H9 (cell line): ENCODE measurements around the gene TRUB2. TPM values are rescaled to one million over a fixed set of nuclear protein-coding genes. Genes with fewer than 3 reads are reported as not detected.
A peak's percentile ranks its signal among the peaks of the same experiment; 100 is the strongest.

Source experiments
- DNase-seq: peaks from one replicate; pipeline ENCODE4 v3.0.0-alpha.2; 2017
- H2AFZ ChIP-seq: one replicate; pipeline ENCODE4 v1.6.1; 2013; ENCODE audit warnings: mild to moderate bottlenecking, low read length, control low read depth, moderate library complexity
- H2AK5ac ChIP-seq: 2 replicates; pipeline ENCODE4 v1.6.1; 2013; ENCODE audit warnings: low read length, control low read depth, mixed read lengths; ENCODE audit not compliant: insufficient read length
- H2BK120ac ChIP-seq: one replicate; pipeline ENCODE4 v1.6.1; 2013; ENCODE audit warnings: low read depth, mild to moderate bottlenecking, low read length, control low read depth, inconsistent platforms; ENCODE audit not compliant: poor library complexity, severe bottlenecking
- H2BK12ac ChIP-seq: 2 replicates; pipeline ENCODE4 v1.6.1; 2013; ENCODE audit warnings: low read length, control low read depth, mixed read lengths, low read depth; ENCODE audit not compliant: insufficient read length
- H2BK15ac ChIP-seq: 2 replicates; pipeline ENCODE4 v1.6.1; 2013; ENCODE audit warnings: low read depth, low read length, control low read depth
- H2BK20ac ChIP-seq: one replicate; pipeline ENCODE4 v1.6.1; 2013; ENCODE audit warnings: low read depth, mild to moderate bottlenecking, low read length, control low read depth, inconsistent platforms; ENCODE audit not compliant: poor library complexity, severe bottlenecking
- H2BK5ac ChIP-seq: 2 replicates; pipeline ENCODE4 v1.6.1; 2013; ENCODE audit warnings: low read length, control low read depth, mixed read lengths; ENCODE audit not compliant: insufficient read length
- H3K14ac ChIP-seq: 2 replicates; pipeline ENCODE4 v1.6.1; 2013; ENCODE audit warnings: low read length, control low read depth; ENCODE audit not compliant: insufficient read depth
- H3K18ac ChIP-seq: 2 replicates; pipeline ENCODE4 v1.6.1; 2013; ENCODE audit warnings: low read depth, mild to moderate bottlenecking, mixed read lengths, low read length, control low read depth; ENCODE audit not compliant: insufficient read length
- H3K23ac ChIP-seq: 2 replicates; pipeline ENCODE4 v1.6.1; 2013; ENCODE audit warnings: low read length, control low read depth, mixed read lengths, low read depth; ENCODE audit not compliant: insufficient read length
- H3K23me2 ChIP-seq: 2 replicates; pipeline ENCODE4 v1.6.1; 2013; ENCODE audit warnings: low read depth, mild to moderate bottlenecking, mixed read lengths, low read length, control low read depth; ENCODE audit not compliant: insufficient read length, poor library complexity, severe bottlenecking
- H3K27ac ChIP-seq: 2 replicates; pipeline ENCODE4 v1.5.1; 2013; ENCODE audit warnings: low read length, control low read depth, mixed read lengths, low read depth; ENCODE audit not compliant: insufficient read length
- H3K27me3 ChIP-seq: 2 replicates; pipeline ENCODE4 v1.6.1; 2013; ENCODE audit warnings: low read length, control low read depth, inconsistent platforms; ENCODE audit not compliant: insufficient read depth
- H3K4ac ChIP-seq: 2 replicates; pipeline ENCODE4 v1.6.1; 2013; ENCODE audit warnings: low read depth, mild to moderate bottlenecking, control low read depth, inconsistent platforms, low read length, moderate library complexity
- H3K4me1 ChIP-seq: 2 replicates; pipeline ENCODE4 v1.6.1; 2013; ENCODE audit warnings: low read length, control low read depth, inconsistent platforms; ENCODE audit not compliant: insufficient read depth
- H3K4me2 ChIP-seq: 2 replicates; pipeline ENCODE4 v1.6.1; 2013; ENCODE audit warnings: low read length, control low read depth, mixed read lengths; ENCODE audit not compliant: insufficient read length, insufficient read depth
- H3K56ac ChIP-seq: 2 replicates; pipeline ENCODE4 v1.6.1; 2013; ENCODE audit warnings: low read depth, mild to moderate bottlenecking, mixed read lengths, low read length, control low read depth; ENCODE audit not compliant: insufficient read length
- H3K79me1 ChIP-seq: 2 replicates; pipeline ENCODE4 v1.6.1; 2013; ENCODE audit warnings: low read depth, mild to moderate bottlenecking, moderate library complexity, low read length, control low read depth, inconsistent platforms; ENCODE audit not compliant: insufficient read depth, poor library complexity, severe bottlenecking
- H3K79me2 ChIP-seq: 2 replicates; pipeline ENCODE4 v1.6.1; 2013; ENCODE audit warnings: low read length, control low read depth, inconsistent platforms; ENCODE audit not compliant: insufficient read depth
- H3K9ac ChIP-seq: 2 replicates; pipeline ENCODE4 v1.6.1; 2013; ENCODE audit warnings: low read length, control low read depth, mixed read lengths; ENCODE audit not compliant: insufficient read length; ENCODE audit errors: extremely low read depth
- H3K9me3 ChIP-seq: one replicate; pipeline ENCODE4 v1.6.1; 2013; ENCODE audit warnings: low read depth, low read length, inconsistent platforms; ENCODE audit not compliant: control insufficient read depth
- H3T11ph ChIP-seq: one replicate; pipeline ENCODE4 v1.6.1; 2013; ENCODE audit warnings: mild to moderate bottlenecking, low read length, control low read depth, inconsistent platforms
- H4K20me1 ChIP-seq: one replicate; pipeline ENCODE4 v1.6.1; 2013; ENCODE audit not compliant: control insufficient read depth, insufficient read length, insufficient read depth
- H4K5ac ChIP-seq: 2 replicates; pipeline ENCODE4 v1.6.1; 2013; ENCODE audit warnings: low read depth, mild to moderate bottlenecking, mixed read lengths, low read length, control low read depth; ENCODE audit not compliant: insufficient read length
- H4K8ac ChIP-seq: replicated peaks from 2 replicates; pipeline ENCODE4 v1.6.1; 2013; ENCODE audit warnings: low read length, control low read depth, mixed read lengths, low read depth; ENCODE audit not compliant: insufficient read length
- H4K91ac ChIP-seq: 2 replicates; pipeline ENCODE4 v1.6.1; 2013; ENCODE audit warnings: low read depth, mild to moderate bottlenecking, moderate library complexity, mixed read lengths, low read length, control low read depth; ENCODE audit not compliant: insufficient read length
- H3K27ac Mint-ChIP-seq, 3 experiments: 2 replicates in 2 of 3; 3 replicates in 1 of 3; pipeline ENCODE4 v1.8.0; 2020 to 2021; ENCODE audit warnings: mixed read lengths in 3 of 3, mild to moderate bottlenecking in 1 of 3, moderate library complexity in 1 of 3
- H3K27me3 Mint-ChIP-seq: 2 replicates; pipeline ENCODE4 v1.8.0; 2021; ENCODE audit warnings: low read depth, mild to moderate bottlenecking, moderate library complexity, mixed read lengths
- H3K36me3 Mint-ChIP-seq, 3 experiments: 2 replicates in 2 of 3; 3 replicates in 1 of 3; pipeline ENCODE4 v1.8.0; 2020 to 2021; ENCODE audit warnings: low read depth in 3 of 3, mixed read lengths in 3 of 3; ENCODE audit not compliant: insufficient read depth in 1 of 3
- H3K4me1 Mint-ChIP-seq, 2 experiments: 2 replicates each; pipeline ENCODE4 v1.8.0; 2020; ENCODE audit warnings: mixed read lengths in 2 of 2
- H3K4me3 Mint-ChIP-seq, 2 experiments: 2 replicates in 1 of 2; 3 replicates in 1 of 2; pipeline ENCODE4 v1.8.0; 2020 to 2021; ENCODE audit warnings: mild to moderate bottlenecking in 2 of 2, mixed read lengths in 2 of 2, moderate library complexity in 1 of 2
- H3K9me3 Mint-ChIP-seq, 2 experiments: 2 replicates in 1 of 2; 3 replicates in 1 of 2; pipeline ENCODE4 v1.8.0; 2020; ENCODE audit warnings: mild to moderate bottlenecking in 2 of 2, mixed read lengths in 2 of 2, moderate library complexity in 1 of 2
- CTCF ChIP-seq: fragments of 200-600 bp; sonication (generic); conservative IDR thresholded peaks from 3 replicates; pipeline ENCODE4 v1.8.0; 2021; ENCODE audit warnings: antibody characterized with exemption, mild to moderate bottlenecking
- total RNA-seq: library from RNA; stranded (reverse); gene quantifications from 2 replicates; pipeline ENCODE4 v1.2.1, GENCODE V29; 2021

TRUB2 gene
- total RNA-seq, 1 experiment from 2014 or later: 38.3 TPM

- H2AK5ac ChIP-seq: no peak overlapping the region
- no peaks in the 10 kb centered on the region for H3K9me3 ChIP-seq
- H2BK5ac ChIP-seq: no peak overlapping the region
- Mint-ChIP-seq H3K27ac (peak overlapping the region in 2 of 3 experiments; percentile 80 to 85; a peak in 2 of 7 replicates), H3K4me1 (peaks cover 25% of the 10 kb centered on the region in 2 experiments), H3K9me3 (peaks cover under 1 to 4% of the 10 kb centered on the region in 2 experiments; a peak in 3 of 5 replicates), H3K36me3 (peaks cover 0 to 4% (median 0%) of the 10 kb centered on the region in 3 experiments; a peak in 3 of 7 replicates), H3K27me3 (peaks cover 57% of the 10 kb centered on the region), H3K4me3 (peak overlapping the region; percentile 95 to 99)
- H3K4me1 ChIP-seq: peaks cover 7% of the 10 kb centered on the region; the same call in 1 of the 2 replicates
- H3K79me2 ChIP-seq: peaks cover 6% of the 10 kb centered on the region; the same call in 1 of the 2 replicates
- no peak overlapping the region for H2AFZ ChIP-seq
- no peak overlapping the region for H2BK12ac ChIP-seq
- no peak overlapping the region for H2BK120ac ChIP-seq
- H2BK20ac ChIP-seq: no peak overlapping the region
- H3T11ph ChIP-seq: no peak overlapping the region
- H3K27me3 ChIP-seq: peaks cover 8% of the 10 kb centered on the region; the same call in 1 of the 2 replicates
- H3K18ac ChIP-seq: no peak overlapping the region
- no peak overlapping the region for H3K9ac ChIP-seq
- H4K8ac ChIP-seq: no peak overlapping the region
- no peak overlapping the region for H4K5ac ChIP-seq
- no peak overlapping the region for H3K56ac ChIP-seq
- no peak overlapping the region for H4K91ac ChIP-seq
- no peak overlapping the region for H3K23ac ChIP-seq
- no peak overlapping the region for H3K4ac ChIP-seq
- H4K20me1 ChIP-seq: no peaks in the 10 kb centered on the region
- H3K4me2 ChIP-seq: peak overlapping the region; percentile 69
- no peak for TF ChIP-seq CTCF
- no peak overlapping the region for H2BK15ac ChIP-seq
- H3K23me2 ChIP-seq: no peaks in the 10 kb centered on the region
- no peak overlapping the region for H3K27ac ChIP-seq
- DNase-seq: no peak
- H3K14ac ChIP-seq: no peak overlapping the region
- peaks cover 10% of the 10 kb centered on the region for H3K79me1 ChIP-seq
Observed at GRCh38 chr9:128370367-128370751, 48.1 kb upstream of the TRUB2 start.
